Transverse colon (tissue), 4 donors: ENCODE measurements around the gene CRYBG2.

Experiments
- EP300 ChIP-seq: sonication (generic); formaldehyde crosslinking; IDR thresholded peaks from one replicate; pipeline ENCODE4 v1.6.1; 2017; ENCODE audit warnings: antibody characterized with exemption, low read depth
- POLR2A ChIP-seq: fragments of 450-650 bp; IDR thresholded peaks from one replicate; pipeline ENCODE4 v1.6.1; 2016; ENCODE audit warnings: antibody characterized with exemption, mild to moderate bottlenecking, moderate library complexity
- POLR2AphosphoS5 ChIP-seq, 3 donors: sonication (generic); formaldehyde crosslinking; IDR thresholded peaks; one replicate each; pipeline ENCODE4 v1.6.1; 2016; ENCODE audit warnings: antibody characterized with exemption in 3 of 3
- TF ChIP-seq, protein P1 (sequence below), 5 experiments: fragments of 200-600 bp in 3 of 5; fragments of 450-650 bp in 2 of 5; sonication (generic) in 3 of 5; IDR thresholded peaks; 1 replicate in 2 of 5; 2 replicates in 3 of 5; pipeline ENCODE4 v1.5.1; 2016 to 2017; ENCODE audit warnings: antibody characterized with exemption in 5 of 5, inconsistent platforms in 3 of 5, mild to moderate bottlenecking in 2 of 5, moderate library complexity in 1 of 5

DNA sequence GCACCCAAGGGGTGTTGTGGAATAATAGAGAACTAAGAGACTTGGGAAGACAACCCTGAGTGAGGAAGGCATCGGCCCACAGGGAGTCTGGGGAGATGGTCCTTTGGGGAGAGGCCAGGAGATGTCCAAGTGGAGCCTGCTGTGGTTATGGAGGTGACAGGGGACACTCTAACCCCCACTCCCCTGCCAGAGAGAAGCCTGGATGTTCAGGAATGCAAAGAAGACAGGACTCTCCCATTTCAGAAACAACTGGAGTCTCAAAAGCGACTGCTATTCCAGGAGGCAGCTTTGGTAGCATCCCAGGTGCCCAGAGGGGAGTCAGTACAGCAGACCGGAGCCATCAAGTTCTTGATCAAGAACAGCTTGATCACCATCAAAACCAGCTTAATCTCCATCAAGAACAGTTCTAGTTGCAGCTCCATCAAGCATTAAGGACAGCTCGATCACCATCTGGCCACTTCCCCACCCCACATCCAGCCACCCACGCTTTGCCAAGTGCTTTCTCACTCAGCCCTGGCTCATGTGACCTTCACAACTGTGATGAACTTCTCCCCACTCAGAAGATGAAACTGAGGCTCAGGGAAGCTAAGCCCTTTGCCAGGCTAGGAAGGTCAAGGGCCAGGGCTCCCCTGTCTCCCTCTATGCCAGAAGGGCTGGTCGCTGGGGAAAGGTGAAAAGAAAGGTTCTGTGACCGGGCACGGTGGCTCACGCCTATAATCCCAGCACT is 35.4 kb downstream of the CRYBG2 start:
- no peak for TF ChIP-seq POLR2A
- TF ChIP-seq, protein P1, sequence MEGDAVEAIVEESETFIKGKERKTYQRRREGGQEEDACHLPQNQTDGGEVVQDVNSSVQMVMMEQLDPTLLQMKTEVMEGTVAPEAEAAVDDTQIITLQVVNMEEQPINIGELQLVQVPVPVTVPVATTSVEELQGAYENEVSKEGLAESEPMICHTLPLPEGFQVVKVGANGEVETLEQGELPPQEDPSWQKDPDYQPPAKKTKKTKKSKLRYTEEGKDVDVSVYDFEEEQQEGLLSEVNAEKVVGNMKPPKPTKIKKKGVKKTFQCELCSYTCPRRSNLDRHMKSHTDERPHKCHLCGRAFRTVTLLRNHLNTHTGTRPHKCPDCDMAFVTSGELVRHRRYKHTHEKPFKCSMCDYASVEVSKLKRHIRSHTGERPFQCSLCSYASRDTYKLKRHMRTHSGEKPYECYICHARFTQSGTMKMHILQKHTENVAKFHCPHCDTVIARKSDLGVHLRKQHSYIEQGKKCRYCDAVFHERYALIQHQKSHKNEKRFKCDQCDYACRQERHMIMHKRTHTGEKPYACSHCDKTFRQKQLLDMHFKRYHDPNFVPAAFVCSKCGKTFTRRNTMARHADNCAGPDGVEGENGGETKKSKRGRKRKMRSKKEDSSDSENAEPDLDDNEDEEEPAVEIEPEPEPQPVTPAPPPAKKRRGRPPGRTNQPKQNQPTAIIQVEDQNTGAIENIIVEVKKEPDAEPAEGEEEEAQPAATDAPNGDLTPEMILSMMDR (IDR thresholded peaks at IDR 0.05) = no peak
- no peak for TF ChIP-seq EP300
- TF ChIP-seq POLR2AphosphoS5 (IDR thresholded peaks at IDR 0.05) = no peak
